Keratinocyte (primary cell): Measurements from ENCODE around the gene RC3H2.

Source experiments
- CTCF ChIP-seq, 3 experiments: IDR thresholded peaks in 1 of 3; conservative IDR thresholded peaks in 1 of 3; optimal IDR thresholded peaks in 1 of 3; 2 replicates in 2 of 3; 3 replicates in 1 of 3; pipeline versions ENCODE3 to v1.5.1; 2011; ENCODE audit warnings: low read length in 3 of 3, mild to moderate bottlenecking in 3 of 3, moderate library complexity in 2 of 3, control low read depth in 1 of 3, inconsistent platforms in 1 of 3; ENCODE audit not compliant: insufficient read depth in 2 of 3; ENCODE audit errors: extremely low read depth in 1 of 3
- EZH2 ChIP-seq: IDR thresholded peaks from one replicate; pipeline ENCODE4 v1.6.1; 2012; ENCODE audit warnings: inconsistent platforms, mild to moderate bottlenecking, low read length, moderate library complexity

GRCh38 chr9:122936464-122936863 is 31.3 kb upstream of the RC3H2 start:
- no peak for TF ChIP-seq EZH2
- TF ChIP-seq CTCF (optimal IDR thresholded peaks at IDR 0.05 in 1 of 3, IDR thresholded peaks at IDR 0.05 in 1 of 3, conservative IDR thresholded peaks at IDR 0.05 in 1 of 3; ENCODE audit: extremely low read depth in 1 of 3, insufficient read depth in 2 of 3, low read length in 3 of 3), result no peak
